ENCODE data around the gene TMEM220. TPM values are rescaled to one million over a fixed set of nuclear protein-coding genes. Genes with fewer than 3 reads are reported as not detected.
"Not testable (repeated sequence)": the region's sequence is repeated elsewhere in the genome, so short reads cannot be mapped to it uniquely, and the experiment has no call there.

TMEM220 gene
- total RNA-seq, 2 experiments from 2014 or later = 2.9 to 3.2 TPM

- no peak for DNase-seq
- Histone ChIP-seq H3K4me1 (ENCODE audit: insufficient read depth, low read length) (peaks cover 11% of the 10 kb centered on the region), H3K27me3 (ENCODE audit: control insufficient read depth in 1 of 2, insufficient read depth in 2 of 2, low read length in 2 of 2) (no peaks in the 10 kb centered on the region), H3K9me3 (ENCODE audit: control insufficient read depth in 1 of 2, insufficient read depth in 1 of 2, low read length in 2 of 2) (no peaks in the 10 kb centered on the region), H3K4me3 (ENCODE audit: low read length) (no peak overlapping the region), H3K36me3 (ENCODE audit: insufficient read depth, low read length) (no peaks in the 10 kb centered on the region), H3K27ac (ENCODE audit: low read depth in 1 of 2, low read length in 2 of 2) (no peak overlapping the region)
- Mint-ChIP-seq H3K27me3 (no peaks in the 10 kb centered on the region), H3K36me3 (ENCODE audit: low read depth) (no peaks in the 10 kb centered on the region), H3K27ac (no peak overlapping the region), H3K9me3 (no peaks in the 10 kb centered on the region), H3K4me3 (peak overlapping the region; percentile 90), H3K4me1 (ENCODE audit: low read depth) (peaks cover 13% of the 10 kb centered on the region)
- POLR2A ChIA-PET = interaction anchor here (0.8 to 2.2 kb wide), 3 partner anchors 11 to 35 kb away, joined by 3 to 7 read pairs (median 4); no protein-coding TSS in a partner anchor
- TF ChIP-seq CTCF (IDR thresholded peaks at IDR 0.05) = no peak
- intact Hi-C loops (cut with DNase I, micrococcal nuclease) = loop anchor here in 1 of 2 experiments (10.0 kb wide), 1 partner anchor 87 kb away; no protein-coding TSS in a partner anchor
- no peak for ATAC-seq (ENCODE audit: poor library complexity)
- CTCF ChIA-PET = no interaction called here
These were observed 1.6 kb upstream of the TMEM220 start for GRCh38 chr17:10731408-10731879.

GRCh38 chr17:10730247-10730646 is 424 bp upstream of the TMEM220 start:
- H3K4me3 Mint-ChIP-seq = peak overlapping the region; percentile 90
- peak overlapping the region; percentile 68 for H3K27ac Mint-ChIP-seq
- peak overlapping the region; percentile 62 for H3K4me3 ChIP-seq (ENCODE audit: low read length)
- DNase-seq; H3K27ac ChIP-seq (ENCODE audit: low read depth in 1 of 2, low read length in 2 of 2); H3K27me3 ChIP-seq (ENCODE audit: control insufficient read depth in 1 of 2, insufficient read depth in 2 of 2, low read length in 2 of 2); H3K27me3 Mint-ChIP-seq; H3K9me3 ChIP-seq (ENCODE audit: control insufficient read depth in 1 of 2, insufficient read depth in 1 of 2, low read length in 2 of 2); H3K9me3 Mint-ChIP-seq; H3K36me3 ChIP-seq (ENCODE audit: insufficient read depth, low read length); CTCF ChIA-PET; H3K36me3 Mint-ChIP-seq (ENCODE audit: low read depth); ATAC-seq (ENCODE audit: poor library complexity): not testable (repeated sequence)
- intact Hi-C loops (cut with DNase I, micrococcal nuclease) = loop anchor here in 1 of 2 experiments (10.0 kb wide), 1 partner anchor 85 kb away; no protein-coding TSS in a partner anchor
- POLR2A ChIA-PET = interaction anchor here (0.9 to 2.2 kb wide), 3 partner anchors 31 to 34 kb away, joined by 3 to 8 read pairs (median 7); partner anchors contain the start of genes ADPRM and SCO1
- H3K4me1 ChIP-seq (ENCODE audit: insufficient read depth, low read length) = peaks cover 11% of the 10 kb centered on the region
- H3K4me1 Mint-ChIP-seq (ENCODE audit: low read depth) = peaks cover 13% of the 10 kb centered on the region

- no peak for DNase-seq
- Mint-ChIP-seq H3K27me3 (no peaks in the 10 kb centered on the region), H3K4me3 (peak overlapping the region; percentile 86), H3K4me1 (ENCODE audit: low read depth) (peaks cover 13% of the 10 kb centered on the region), H3K9me3 (no peaks in the 10 kb centered on the region), H3K36me3 (ENCODE audit: low read depth) (no peaks in the 10 kb centered on the region), H3K27ac (peak overlapping the region; percentile 68)
- Histone ChIP-seq H3K4me1 (ENCODE audit: insufficient read depth, low read length) (peaks cover 11% of the 10 kb centered on the region), H3K27ac (ENCODE audit: low read depth in 1 of 2, low read length in 2 of 2) (no peak overlapping the region), H3K27me3 (ENCODE audit: control insufficient read depth in 1 of 2, insufficient read depth in 2 of 2, low read length in 2 of 2) (no peaks in the 10 kb centered on the region), H3K4me3 (ENCODE audit: low read length) (no peak overlapping the region), H3K36me3 (ENCODE audit: insufficient read depth, low read length) (no peaks in the 10 kb centered on the region), H3K9me3 (ENCODE audit: control insufficient read depth in 1 of 2, insufficient read depth in 1 of 2, low read length in 2 of 2) (no peaks in the 10 kb centered on the region)
- intact Hi-C loops (cut with DNase I, micrococcal nuclease) = no loop called here
- CTCF ChIA-PET = no interaction called here
- no peak for ATAC-seq (ENCODE audit: poor library complexity)
- TF ChIP-seq CTCF (IDR thresholded peaks at IDR 0.05) = no peak
- POLR2A ChIA-PET = interaction anchor here (1.4 kb wide), 1 partner anchor 28 kb away, joined by 5 read pairs; no protein-coding TSS in a partner anchor
These were observed 1.4 kb downstream of the TMEM220 start for GRCh38 chr17:10728331-10728892.

Measured in CD4-positive, alpha-beta T cell (primary cell).